ENCODE results near the gene TLL1.

- TF ChIP-seq, protein P1, sequence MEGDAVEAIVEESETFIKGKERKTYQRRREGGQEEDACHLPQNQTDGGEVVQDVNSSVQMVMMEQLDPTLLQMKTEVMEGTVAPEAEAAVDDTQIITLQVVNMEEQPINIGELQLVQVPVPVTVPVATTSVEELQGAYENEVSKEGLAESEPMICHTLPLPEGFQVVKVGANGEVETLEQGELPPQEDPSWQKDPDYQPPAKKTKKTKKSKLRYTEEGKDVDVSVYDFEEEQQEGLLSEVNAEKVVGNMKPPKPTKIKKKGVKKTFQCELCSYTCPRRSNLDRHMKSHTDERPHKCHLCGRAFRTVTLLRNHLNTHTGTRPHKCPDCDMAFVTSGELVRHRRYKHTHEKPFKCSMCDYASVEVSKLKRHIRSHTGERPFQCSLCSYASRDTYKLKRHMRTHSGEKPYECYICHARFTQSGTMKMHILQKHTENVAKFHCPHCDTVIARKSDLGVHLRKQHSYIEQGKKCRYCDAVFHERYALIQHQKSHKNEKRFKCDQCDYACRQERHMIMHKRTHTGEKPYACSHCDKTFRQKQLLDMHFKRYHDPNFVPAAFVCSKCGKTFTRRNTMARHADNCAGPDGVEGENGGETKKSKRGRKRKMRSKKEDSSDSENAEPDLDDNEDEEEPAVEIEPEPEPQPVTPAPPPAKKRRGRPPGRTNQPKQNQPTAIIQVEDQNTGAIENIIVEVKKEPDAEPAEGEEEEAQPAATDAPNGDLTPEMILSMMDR (IDR thresholded peaks at IDR 0.05; ENCODE audit: low read length), result no peak
- no peak for TF ChIP-seq EZH2 (IDR thresholded peaks at IDR 0.05; ENCODE audit: borderline replicate concordance, low read length)
Observed at GRCh38 chr4:165970703-165971420, 97.8 kb downstream of the TLL1 start.
